ENCODE measurements around the gene GLCCI1. TPM values are rescaled to one million over a fixed set of nuclear protein-coding genes. Genes with fewer than 3 reads are reported as not detected.

Gene GLCCI1
- total and polyA plus RNA-seq, 2 of the 13 experiments (the other 11 are each of a cell fraction or from before 2014, with no cell fraction given) = 1.3 to 1.7 TPM

DNA sequence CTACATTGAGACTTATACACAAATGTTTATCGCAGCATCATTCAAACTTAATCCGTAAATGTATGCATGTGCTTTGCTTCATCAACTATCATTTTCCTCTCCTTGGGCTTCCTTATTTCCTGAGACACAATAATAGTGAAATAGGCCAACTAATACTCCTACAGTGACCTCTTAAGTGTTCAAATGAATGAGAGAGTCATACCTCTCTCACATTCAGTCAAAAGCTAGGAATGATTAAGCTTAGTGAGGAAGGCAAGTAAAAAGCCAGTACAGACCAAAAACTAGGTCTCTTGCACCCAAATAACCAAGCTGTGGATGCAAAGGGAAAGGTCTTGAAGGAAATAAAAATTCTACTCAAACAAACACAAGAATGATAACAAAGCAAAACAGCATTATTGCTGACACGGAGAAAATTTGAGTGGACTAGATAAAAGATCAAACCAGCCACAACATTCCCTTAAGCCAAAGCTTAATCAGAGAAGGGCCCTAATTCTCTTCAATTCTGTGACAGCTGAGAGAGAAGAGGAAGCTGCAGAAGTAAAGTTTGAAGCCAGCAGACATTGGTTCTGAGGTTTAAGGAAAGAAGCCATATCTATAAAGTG lies 72.3 kb downstream of the GLCCI1 start:
- WGBS (ENCODE audit: low lambda C conversion rate) = 87% methylated on average over 3 of the region's 3 CpGs
- TF ChIP-seq MAFK (conservative IDR thresholded peaks at IDR 0.05 in 1 of 2, IDR thresholded peaks at IDR 0.05 in 1 of 2; ENCODE audit: low read length in 2 of 2) (peak; percentile 88 to 94; a peak in 3 of 4 replicates), MAFF (IDR thresholded peaks at IDR 0.05; ENCODE audit: low read depth, low read length) (peak; percentile 93)
- TF ChIP-seq, protein P1, sequence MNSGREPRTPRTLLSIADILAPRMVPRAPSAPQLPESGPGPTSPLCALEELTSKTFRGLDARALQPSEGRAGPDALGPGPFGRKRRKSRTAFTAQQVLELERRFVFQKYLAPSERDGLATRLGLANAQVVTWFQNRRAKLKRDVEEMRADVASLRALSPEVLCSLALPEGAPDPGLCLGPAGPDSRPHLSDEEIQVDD (CRISPR knock-in tag; IDR thresholded peaks at IDR 0.05; ENCODE audit: borderline replicate concordance) = no peak
- TF ChIP-seq, protein P2, sequence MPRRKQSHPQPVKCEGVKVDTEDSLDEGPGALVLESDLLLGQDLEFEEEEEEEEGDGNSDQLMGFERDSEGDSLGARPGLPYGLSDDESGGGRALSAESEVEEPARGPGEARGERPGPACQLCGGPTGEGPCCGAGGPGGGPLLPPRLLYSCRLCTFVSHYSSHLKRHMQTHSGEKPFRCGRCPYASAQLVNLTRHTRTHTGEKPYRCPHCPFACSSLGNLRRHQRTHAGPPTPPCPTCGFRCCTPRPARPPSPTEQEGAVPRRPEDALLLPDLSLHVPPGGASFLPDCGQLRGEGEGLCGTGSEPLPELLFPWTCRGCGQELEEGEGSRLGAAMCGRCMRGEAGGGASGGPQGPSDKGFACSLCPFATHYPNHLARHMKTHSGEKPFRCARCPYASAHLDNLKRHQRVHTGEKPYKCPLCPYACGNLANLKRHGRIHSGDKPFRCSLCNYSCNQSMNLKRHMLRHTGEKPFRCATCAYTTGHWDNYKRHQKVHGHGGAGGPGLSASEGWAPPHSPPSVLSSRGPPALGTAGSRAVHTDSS (CRISPR knock-in tag; conservative IDR thresholded peaks at IDR 0.05) = no peak
- TF ChIP-seq, protein P3, sequence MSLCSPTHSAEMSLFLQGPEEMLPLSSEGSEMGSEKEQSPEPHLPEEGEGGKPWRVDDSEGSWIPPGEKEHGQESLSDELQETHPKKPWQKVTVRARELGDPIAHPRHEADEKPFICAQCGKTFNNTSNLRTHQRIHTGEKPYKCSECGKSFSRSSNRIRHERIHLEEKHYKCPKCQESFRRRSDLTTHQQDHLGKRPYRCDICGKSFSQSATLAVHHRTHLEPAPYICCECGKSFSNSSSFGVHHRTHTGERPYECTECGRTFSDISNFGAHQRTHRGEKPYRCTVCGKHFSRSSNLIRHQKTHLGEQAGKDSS (CRISPR knock-in tag; IDR thresholded peaks at IDR 0.05; ENCODE audit: borderline replicate concordance, low read depth) = no peak
- TF ChIP-seq, protein P4, sequence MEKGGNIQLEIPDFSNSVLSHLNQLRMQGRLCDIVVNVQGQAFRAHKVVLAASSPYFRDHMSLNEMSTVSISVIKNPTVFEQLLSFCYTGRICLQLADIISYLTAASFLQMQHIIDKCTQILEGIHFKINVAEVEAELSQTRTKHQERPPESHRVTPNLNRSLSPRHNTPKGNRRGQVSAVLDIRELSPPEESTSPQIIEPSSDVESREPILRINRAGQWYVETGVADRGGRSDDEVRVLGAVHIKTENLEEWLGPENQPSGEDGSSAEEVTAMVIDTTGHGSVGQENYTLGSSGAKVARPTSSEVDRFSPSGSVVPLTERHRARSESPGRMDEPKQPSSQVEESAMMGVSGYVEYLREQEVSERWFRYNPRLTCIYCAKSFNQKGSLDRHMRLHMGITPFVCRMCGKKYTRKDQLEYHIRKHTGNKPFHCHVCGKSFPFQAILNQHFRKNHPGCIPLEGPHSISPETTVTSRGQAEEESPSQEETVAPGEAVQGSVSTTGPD (CRISPR knock-in tag; IDR thresholded peaks at IDR 0.05) = no peak
- TF ChIP-seq, protein P5, sequence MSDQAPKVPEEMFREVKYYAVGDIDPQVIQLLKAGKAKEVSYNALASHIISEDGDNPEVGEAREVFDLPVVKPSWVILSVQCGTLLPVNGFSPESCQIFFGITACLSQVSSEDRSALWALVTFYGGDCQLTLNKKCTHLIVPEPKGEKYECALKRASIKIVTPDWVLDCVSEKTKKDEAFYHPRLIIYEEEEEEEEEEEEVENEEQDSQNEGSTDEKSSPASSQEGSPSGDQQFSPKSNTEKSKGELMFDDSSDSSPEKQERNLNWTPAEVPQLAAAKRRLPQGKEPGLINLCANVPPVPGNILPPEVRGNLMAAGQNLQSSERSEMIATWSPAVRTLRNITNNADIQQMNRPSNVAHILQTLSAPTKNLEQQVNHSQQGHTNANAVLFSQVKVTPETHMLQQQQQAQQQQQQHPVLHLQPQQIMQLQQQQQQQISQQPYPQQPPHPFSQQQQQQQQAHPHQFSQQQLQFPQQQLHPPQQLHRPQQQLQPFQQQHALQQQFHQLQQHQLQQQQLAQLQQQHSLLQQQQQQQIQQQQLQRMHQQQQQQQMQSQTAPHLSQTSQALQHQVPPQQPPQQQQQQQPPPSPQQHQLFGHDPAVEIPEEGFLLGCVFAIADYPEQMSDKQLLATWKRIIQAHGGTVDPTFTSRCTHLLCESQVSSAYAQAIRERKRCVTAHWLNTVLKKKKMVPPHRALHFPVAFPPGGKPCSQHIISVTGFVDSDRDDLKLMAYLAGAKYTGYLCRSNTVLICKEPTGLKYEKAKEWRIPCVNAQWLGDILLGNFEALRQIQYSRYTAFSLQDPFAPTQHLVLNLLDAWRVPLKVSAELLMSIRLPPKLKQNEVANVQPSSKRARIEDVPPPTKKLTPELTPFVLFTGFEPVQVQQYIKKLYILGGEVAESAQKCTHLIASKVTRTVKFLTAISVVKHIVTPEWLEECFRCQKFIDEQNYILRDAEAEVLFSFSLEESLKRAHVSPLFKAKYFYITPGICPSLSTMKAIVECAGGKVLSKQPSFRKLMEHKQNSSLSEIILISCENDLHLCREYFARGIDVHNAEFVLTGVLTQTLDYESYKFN (CRISPR knock-in tag; conservative IDR thresholded peaks at IDR 0.05) = no peak
- H3K27ac ChIP-seq (ENCODE audit: extremely low read length, insufficient read depth, low read length) = no peak overlapping the region
- ChIA-PET POLR2A (no interaction called here), CTCF (ENCODE audit: low intra/inter-chr PET ratio, low total read pairs) (no interaction called here)
- DNase-seq (ENCODE audit: low spot score) (no peak), FAIRE-seq (no peak), ATAC-seq (no peak)
- H3K27me3 ChIP-seq (ENCODE audit: control insufficient read depth in 1 of 2, insufficient read depth in 2 of 2, low read length in 2 of 2) = no peaks in the 10 kb centered on the region
- H3K4me3 ChIP-seq (replicated peaks in 1 of 3; ENCODE audit: insufficient read depth in 1 of 3, low read depth in 2 of 3, low read length in 3 of 3) = no peak overlapping the region
- no peak overlapping the region for H2AFZ ChIP-seq (ENCODE audit: low read length)
- no peaks in the 10 kb centered on the region for H3K79me2 ChIP-seq (ENCODE audit: insufficient read depth, low read length)
- in situ Hi-C loops (cut with HindIII; ENCODE audit: extremely low pct_ligation_motif_present, low pct_unique_long_range_greater_than_20kb) (no loop called here), intact Hi-C loops (cut with micrococcal nuclease; ENCODE audit: unreplicated experiment) (no loop called here)
- H3K4me2 ChIP-seq (ENCODE audit: low read depth, low read length) = no peak overlapping the region
- BruUV-seq (replicated peaks) = no TSS peak
- no peaks in the 10 kb centered on the region for H3K4me1 ChIP-seq (ENCODE audit: insufficient read depth, low read length)
- H3K36me3 ChIP-seq (replicated peaks in 1 of 2; ENCODE audit: control insufficient read depth in 1 of 2, insufficient read depth in 2 of 2, low read length in 2 of 2) = no peaks in the 10 kb centered on the region
- no peaks in the 10 kb centered on the region for H4K20me1 ChIP-seq (ENCODE audit: insufficient read depth, low read length)
- no peak overlapping the region for H3K9ac ChIP-seq (ENCODE audit: insufficient read depth, low read depth, low read length)
- H3K9me3 ChIP-seq (ENCODE audit: low read length) = no peaks in the 10 kb centered on the region
